KMS-11 (cell line): ENCODE measurements around the gene LIMS2.

Source experiments
- H2AFZ ChIP-seq: fragments of 200-600 bp; sonication (generic); 2 replicates; pipeline ENCODE4 v1.6.1; 2016; ENCODE audit warnings: antibody characterized with exemption, mixed run types, low read depth
- H3K27ac ChIP-seq: fragments of 200-600 bp; sonication (generic); 2 replicates; pipeline ENCODE4 v1.6.1; 2016; ENCODE audit warnings: mild to moderate bottlenecking, mixed run types
- H3K27me3 ChIP-seq: fragments of 200-600 bp; sonication (generic); 2 replicates; pipeline ENCODE4 v1.6.1; 2017; ENCODE audit warnings: mild to moderate bottlenecking, low read depth, mixed run types, moderate library complexity; ENCODE audit not compliant: insufficient read depth
- H3K36me3 ChIP-seq: fragments of 200-600 bp; sonication (generic); 2 replicates; pipeline ENCODE4 v1.6.1; 2017; ENCODE audit warnings: mild to moderate bottlenecking, mixed run types; ENCODE audit not compliant: insufficient read depth
- H3K4me1 ChIP-seq: fragments of 200-600 bp; sonication (generic); 2 replicates; pipeline ENCODE4 v1.6.1; 2016; ENCODE audit warnings: mild to moderate bottlenecking, low read depth, mixed run types; ENCODE audit not compliant: poor library complexity, severe bottlenecking
- H3K4me2 ChIP-seq: fragments of 200-600 bp; sonication (generic); 2 replicates; pipeline ENCODE4 v1.7.0; 2016; ENCODE audit warnings: mild to moderate bottlenecking, mixed run types
- H3K4me3 ChIP-seq: fragments of 200-600 bp; sonication (generic); IDR thresholded peaks from 2 replicates; pipeline ENCODE4 v1.6.1; 2017; ENCODE audit warnings: low read depth, low read length, mixed read lengths; ENCODE audit not compliant: insufficient read depth
- H3K79me2 ChIP-seq: fragments of 200-600 bp; sonication (generic); 2 replicates; pipeline ENCODE4 v1.6.1; 2016; ENCODE audit warnings: low read depth, mixed run types; ENCODE audit not compliant: insufficient read depth
- H3K9ac ChIP-seq: fragments of 200-600 bp; sonication (generic); 2 replicates; pipeline ENCODE4 v1.6.1; 2016; ENCODE audit warnings: mild to moderate bottlenecking, mixed run types
- H4K20me1 ChIP-seq: fragments of 200-600 bp; sonication (generic); 2 replicates; pipeline ENCODE4 v1.6.1; 2016; ENCODE audit warnings: mild to moderate bottlenecking, mixed run types; ENCODE audit not compliant: insufficient read depth
- CTCF ChIP-seq: fragments of 200-600 bp; sonication (generic); conservative IDR thresholded peaks from 2 replicates; pipeline ENCODE4 v1.6.1; 2017; ENCODE audit warnings: low read depth, mild to moderate bottlenecking, antibody characterized with exemption, low read length, moderate library complexity, mixed read lengths

The LIMS2 gene

GRCh38 chr2:127646487-127647241, 28.7 kb downstream of the LIMS2 start:
- Histone ChIP-seq H3K4me2 (no peak overlapping the region), H2AFZ (no peak overlapping the region)

GRCh38 chr2:127645395-127646291, 29.7 kb downstream of the LIMS2 start, which contains the start of gene GPR17:
Gene GPR17, plus strand, starts transcription at chr2:127646153. Its CDS starts 4,583 bp downstream, at chr2:127650736.
- Histone ChIP-seq H3K9ac (no peak within 1 kb of the TSS), H3K36me3 (no peaks in the 10 kb centered on the region), H3K4me3 (no peak within 1 kb of the TSS), H2AFZ (no peak within 1 kb of the TSS), H3K4me1 (no peaks in the 10 kb centered on the region), H3K27ac (no peak within 1 kb of the TSS), H4K20me1 (no peaks in the 10 kb centered on the region), H3K79me2 (no peaks in the 10 kb centered on the region), H3K4me2 (no peak within 1 kb of the TSS), H3K27me3 (no peaks in the 10 kb centered on the region)
- TF ChIP-seq CTCF = no peak

More at GRCh38 chr2:127646487-127647241, 28.7 kb downstream of the LIMS2 start:
- H3K9ac ChIP-seq = no peak overlapping the region
- H3K4me3 ChIP-seq = no peak overlapping the region
- H3K36me3 ChIP-seq = no peaks in the 10 kb centered on the region
- H3K27ac ChIP-seq = no peak overlapping the region
- H4K20me1 ChIP-seq = no peaks in the 10 kb centered on the region
- H3K79me2 ChIP-seq = no peaks in the 10 kb centered on the region
- no peaks in the 10 kb centered on the region for H3K27me3 ChIP-seq
- no peak for TF ChIP-seq CTCF
- no peaks in the 10 kb centered on the region for H3K4me1 ChIP-seq

- no peaks in the 10 kb centered on the region for H3K36me3 ChIP-seq
- TF ChIP-seq CTCF = no peak
- H3K4me2 ChIP-seq = no peak overlapping the region
- no peaks in the 10 kb centered on the region for H4K20me1 ChIP-seq
- H3K27ac ChIP-seq = no peak overlapping the region
- H3K9ac ChIP-seq = no peak overlapping the region
- H2AFZ ChIP-seq = no peak overlapping the region
- H3K4me1 ChIP-seq = no peaks in the 10 kb centered on the region
- no peak overlapping the region for H3K4me3 ChIP-seq
- no peaks in the 10 kb centered on the region for H3K27me3 ChIP-seq
- no peaks in the 10 kb centered on the region for H3K79me2 ChIP-seq
These were observed 30.3 kb downstream of the LIMS2 start for GRCh38 chr2:127645026-127645394.

GRCh38 chr2:127644066-127645025, 31.0 kb downstream of the LIMS2 start:
- Histone ChIP-seq H3K36me3 (no peaks in the 10 kb centered on the region), H3K4me3 (no peak overlapping the region), H3K9ac (no peak overlapping the region), H2AFZ (no peak overlapping the region), H4K20me1 (no peaks in the 10 kb centered on the region), H3K4me2 (no peak overlapping the region), H3K79me2 (no peaks in the 10 kb centered on the region), H3K27me3 (no peaks in the 10 kb centered on the region), H3K4me1 (no peaks in the 10 kb centered on the region), H3K27ac (no peak overlapping the region)
- TF ChIP-seq CTCF = no peak
